Neural progenitor cell (in vitro differentiated cells): Measurements from ENCODE around the gene C17orf100. TPM values are rescaled to one million over a fixed set of nuclear protein-coding genes. Genes with fewer than 3 reads are reported as not detected.

Source experiments
- DNase-seq: peaks from one replicate; pipeline ENCODE4 v3.0.0-alpha.2; 2016; ENCODE audit warnings: low spot score
- H2AFZ ChIP-seq: fragments of 200-600 bp; sonication (generic); replicated peaks from 2 replicates; pipeline ENCODE4 v1.6.1; 2016; ENCODE audit warnings: antibody characterized with exemption
- H3F3A ChIP-seq: fragments of 200-600 bp; sonication (generic); 2 replicates; pipeline ENCODE4 v1.6.1; 2016; ENCODE audit warnings: antibody characterized with exemption, low read depth
- H3K27ac ChIP-seq: fragments of 200-600 bp; sonication (generic); 2 replicates; pipeline ENCODE4 v1.5.1; 2016; ENCODE audit warnings: mild to moderate bottlenecking
- H3K27me3 ChIP-seq: fragments of 200-600 bp; sonication (generic); 2 replicates; pipeline ENCODE4 v1.6.1; 2016; ENCODE audit warnings: mild to moderate bottlenecking, moderate library complexity
- H3K36me3 ChIP-seq: fragments of 200-600 bp; sonication (generic); 2 replicates; pipeline ENCODE4 v1.5.1; 2016
- H3K4me1 ChIP-seq: fragments of 200-600 bp; sonication (generic); 2 replicates; pipeline ENCODE4 v1.6.1; 2016; ENCODE audit warnings: mixed run types
- H3K4me2 ChIP-seq: fragments of 200-600 bp; sonication (generic); 2 replicates; pipeline ENCODE4 v1.6.1; 2016
- H3K4me3 ChIP-seq: fragments of 200-600 bp; sonication (generic); 2 replicates; pipeline ENCODE4 v1.5.1; 2016
- H3K79me2 ChIP-seq: fragments of 200-600 bp; sonication (generic); 2 replicates; pipeline ENCODE4 v1.6.1; 2016; ENCODE audit warnings: low read depth
- H3K9ac ChIP-seq: fragments of 200-600 bp; sonication (generic); 2 replicates; pipeline ENCODE4 v1.6.1; 2016
- H3K9me3 ChIP-seq: fragments of 200-600 bp; sonication (generic); 2 replicates; pipeline ENCODE4 v1.5.1; 2016; ENCODE audit warnings: low read depth
- H4K20me1 ChIP-seq: fragments of 200-600 bp; sonication (generic); 2 replicates; pipeline ENCODE4 v1.6.1; 2016; ENCODE audit warnings: low read depth
- H3K27ac Mint-ChIP-seq: 3 replicates; pipeline ENCODE4 v1.8.0; 2021; ENCODE audit warnings: mixed read lengths
- H3K27me3 Mint-ChIP-seq: 2 replicates; pipeline ENCODE4 v1.8.0; 2022; ENCODE audit warnings: low read depth, mild to moderate bottlenecking, inconsistent platforms, moderate library complexity, mixed read lengths; ENCODE audit not compliant: insufficient read depth
- H3K36me3 Mint-ChIP-seq: 3 replicates; pipeline ENCODE4 v1.8.0; 2021; ENCODE audit warnings: mixed read lengths
- H3K4me1 Mint-ChIP-seq: 3 replicates; pipeline ENCODE4 v1.8.0; 2021; ENCODE audit warnings: mixed read lengths
- H3K4me3 Mint-ChIP-seq: 3 replicates; pipeline ENCODE4 v1.8.0; 2021; ENCODE audit warnings: mild to moderate bottlenecking, moderate library complexity, mixed read lengths
- H3K9me3 Mint-ChIP-seq: 3 replicates; pipeline ENCODE4 v1.8.0; 2020; ENCODE audit warnings: mixed read lengths
- EZH2 ChIP-seq: fragments of 200-600 bp; sonication (generic); IDR thresholded peaks from 2 replicates; pipeline ENCODE4 v1.6.1; 2017; ENCODE audit warnings: antibody characterized with exemption, mild to moderate bottlenecking, moderate library complexity
- EZH2phosphoT487 ChIP-seq: fragments of 200-600 bp; sonication (generic); IDR thresholded peaks from 2 replicates; pipeline ENCODE4 v1.6.1; 2017; ENCODE audit warnings: antibody characterized with exemption
- total RNA-seq: library from RNA; depleted of rRNA; stranded (reverse); fragments of >200 nt; gene quantifications from 2 replicates; pipeline ENCODE4 v1.2.3, GENCODE V29; 2015; ENCODE audit warnings: low replicate concordance
- TF ChIP-seq, protein P1 (sequence below): fragments of 200-600 bp; sonication (generic); IDR thresholded peaks from 2 replicates; pipeline ENCODE4 v1.5.1; 2017; ENCODE audit warnings: antibody characterized with exemption, mild to moderate bottlenecking

Gene C17orf100
- total RNA-seq, 1 donor from 2014 or later: 3.8 TPM

GRCh38 chr17:6679241-6679640 lies 27.7 kb downstream of the C17orf100 start:
- DNase-seq: no peak
- Histone ChIP-seq H3K27me3 (no peaks in the 10 kb centered on the region), H4K20me1 (no peaks in the 10 kb centered on the region), H3K4me3 (no peak overlapping the region), H2AFZ (no peak overlapping the region), H3K4me2 (no peak overlapping the region), H3K9me3 (no peaks in the 10 kb centered on the region), H3K27ac (no peak overlapping the region), H3K36me3 (no peaks in the 10 kb centered on the region), H3K79me2 (no peaks in the 10 kb centered on the region), H3K9ac (no peak overlapping the region), H3K4me1 (no peaks in the 10 kb centered on the region), H3F3A (no peaks in the 10 kb centered on the region)
- H3K36me3 Mint-ChIP-seq: no peaks in the 10 kb centered on the region
- H3K4me1 Mint-ChIP-seq: peaks cover under 1% of the 10 kb centered on the region
- peaks cover 9% of the 10 kb centered on the region for H3K27me3 Mint-ChIP-seq
- H3K9me3 Mint-ChIP-seq: no peaks in the 10 kb centered on the region
- H3K27ac Mint-ChIP-seq: no peak overlapping the region
- no peak for TF ChIP-seq EZH2phosphoT487
- TF ChIP-seq, protein P1, sequence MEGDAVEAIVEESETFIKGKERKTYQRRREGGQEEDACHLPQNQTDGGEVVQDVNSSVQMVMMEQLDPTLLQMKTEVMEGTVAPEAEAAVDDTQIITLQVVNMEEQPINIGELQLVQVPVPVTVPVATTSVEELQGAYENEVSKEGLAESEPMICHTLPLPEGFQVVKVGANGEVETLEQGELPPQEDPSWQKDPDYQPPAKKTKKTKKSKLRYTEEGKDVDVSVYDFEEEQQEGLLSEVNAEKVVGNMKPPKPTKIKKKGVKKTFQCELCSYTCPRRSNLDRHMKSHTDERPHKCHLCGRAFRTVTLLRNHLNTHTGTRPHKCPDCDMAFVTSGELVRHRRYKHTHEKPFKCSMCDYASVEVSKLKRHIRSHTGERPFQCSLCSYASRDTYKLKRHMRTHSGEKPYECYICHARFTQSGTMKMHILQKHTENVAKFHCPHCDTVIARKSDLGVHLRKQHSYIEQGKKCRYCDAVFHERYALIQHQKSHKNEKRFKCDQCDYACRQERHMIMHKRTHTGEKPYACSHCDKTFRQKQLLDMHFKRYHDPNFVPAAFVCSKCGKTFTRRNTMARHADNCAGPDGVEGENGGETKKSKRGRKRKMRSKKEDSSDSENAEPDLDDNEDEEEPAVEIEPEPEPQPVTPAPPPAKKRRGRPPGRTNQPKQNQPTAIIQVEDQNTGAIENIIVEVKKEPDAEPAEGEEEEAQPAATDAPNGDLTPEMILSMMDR: no peak
- TF ChIP-seq EZH2: no peak
- no peak overlapping the region for H3K4me3 Mint-ChIP-seq

DNA sequence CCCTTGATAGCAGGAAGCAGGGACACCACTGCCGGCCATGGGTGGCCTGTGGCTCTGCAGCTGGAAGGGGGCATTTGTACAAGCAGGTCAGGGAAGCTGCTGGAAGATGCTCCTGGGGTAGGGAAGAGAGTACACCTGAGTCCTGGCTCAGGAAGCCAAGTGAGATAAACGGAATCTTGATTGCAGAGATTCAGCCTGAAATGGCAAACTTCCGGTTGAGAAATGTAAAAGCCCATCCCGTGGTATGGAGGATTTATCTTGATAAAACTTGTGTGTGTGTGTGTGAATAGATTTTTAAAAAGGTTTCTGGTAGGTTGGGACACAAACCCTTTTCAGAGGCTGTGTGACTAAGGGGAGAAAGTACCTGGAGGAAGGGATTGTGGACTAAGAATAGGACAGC lies 29.6 kb downstream of the C17orf100 start:
- Mint-ChIP-seq H3K9me3 (no peaks in the 10 kb centered on the region), H3K27me3 (peaks cover 7% of the 10 kb centered on the region), H3K36me3 (no peaks in the 10 kb centered on the region), H3K27ac (no peak overlapping the region), H3K4me1 (peaks cover 3% of the 10 kb centered on the region), H3K4me3 (no peak overlapping the region)
- Histone ChIP-seq H2AFZ (no peak overlapping the region), H3K27me3 (no peaks in the 10 kb centered on the region), H3K79me2 (no peaks in the 10 kb centered on the region), H3K4me2 (no peak overlapping the region), H4K20me1 (no peaks in the 10 kb centered on the region), H3K4me1 (no peaks in the 10 kb centered on the region), H3K9ac (no peak overlapping the region), H3K4me3 (no peak overlapping the region), H3F3A (no peaks in the 10 kb centered on the region), H3K27ac (no peak overlapping the region), H3K36me3 (no peaks in the 10 kb centered on the region), H3K9me3 (no peaks in the 10 kb centered on the region)
- TF ChIP-seq EZH2 (no peak), EZH2phosphoT487 (no peak)
- TF ChIP-seq, protein P1: no peak
- no peak for DNase-seq

DNA sequence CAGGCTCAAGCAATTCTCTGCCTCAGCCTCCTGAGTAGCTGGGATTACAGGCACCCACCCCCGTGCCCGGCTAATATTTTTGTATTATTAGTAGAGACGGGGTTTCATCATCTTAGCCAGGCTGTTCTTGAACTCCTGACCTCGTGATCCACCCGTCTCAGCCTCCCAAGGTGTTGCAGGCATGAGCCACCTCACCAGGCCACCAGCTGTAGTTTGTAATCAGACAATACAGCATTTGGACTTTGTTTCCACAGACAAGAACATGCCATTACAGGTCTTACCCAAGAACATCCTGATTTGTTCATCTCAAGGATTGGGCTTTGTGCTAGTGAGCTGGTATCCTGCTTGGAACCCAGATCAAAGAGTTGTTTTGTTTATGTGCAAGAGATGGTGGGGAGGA lies 30.1 kb downstream of the C17orf100 start:
- no peak overlapping the region for H3K9ac ChIP-seq
- no peak overlapping the region for H3K27ac Mint-ChIP-seq

More for the DNA sequence above, 30.1 kb downstream of the C17orf100 start:
- H3K9me3 Mint-ChIP-seq: no peaks in the 10 kb centered on the region
- H3K36me3 Mint-ChIP-seq: no peaks in the 10 kb centered on the region
- Histone ChIP-seq H3K27ac (no peak overlapping the region), H3K4me1 (no peaks in the 10 kb centered on the region), H3K4me3 (no peak overlapping the region), H3K4me2 (no peak overlapping the region), H3F3A (no peaks in the 10 kb centered on the region), H2AFZ (no peak overlapping the region), H3K9me3 (no peaks in the 10 kb centered on the region), H3K79me2 (no peaks in the 10 kb centered on the region), H3K36me3 (no peaks in the 10 kb centered on the region), H4K20me1 (no peaks in the 10 kb centered on the region), H3K27me3 (no peaks in the 10 kb centered on the region)
- H3K4me3 Mint-ChIP-seq: no peak overlapping the region
- DNase-seq: no peak
- H3K4me1 Mint-ChIP-seq: peaks cover 3% of the 10 kb centered on the region
- TF ChIP-seq EZH2phosphoT487 (no peak), EZH2 (no peak)
- TF ChIP-seq, protein P1: no peak
- peaks cover 7% of the 10 kb centered on the region for H3K27me3 Mint-ChIP-seq
